Activated CD4-positive, alpha-beta T cell treated with anti-CD3 and anti-CD28 coated beads, Interleukin-2, amount 10 ng/mL, durations not matched to agents 24 days and 14 days (primary cell): ENCODE data around the gene POR. TPM values are rescaled to one million over a fixed set of nuclear protein-coding genes. Genes with fewer than 3 reads are reported as not detected.
"Not testable (repeated sequence)": the region's sequence is repeated elsewhere in the genome, so short reads cannot be mapped to it uniquely, and the experiment has no call there.

ENCODE experiments used
- DNase-seq: peaks from one replicate; pipeline ENCODE4 v3.0.0; 2022
- H3K27ac Mint-ChIP-seq: one replicate; pipeline ENCODE4 v1.8.0; 2022; ENCODE audit warnings: mild to moderate bottlenecking, mixed read lengths
- H3K27me3 Mint-ChIP-seq: one replicate; pipeline ENCODE4 v1.8.0; 2022; ENCODE audit warnings: mixed read lengths
- H3K36me3 Mint-ChIP-seq: one replicate; pipeline ENCODE4 v1.8.0; 2022; ENCODE audit warnings: low read depth, mild to moderate bottlenecking, mixed read lengths
- H3K4me1 Mint-ChIP-seq: one replicate; pipeline ENCODE4 v1.8.0; 2021; ENCODE audit warnings: mixed read lengths
- H3K4me3 Mint-ChIP-seq: one replicate; pipeline ENCODE4 v1.8.0; 2022; ENCODE audit warnings: mild to moderate bottlenecking, moderate library complexity, mixed read lengths
- H3K9me3 Mint-ChIP-seq: one replicate; pipeline ENCODE4 v1.8.0; 2021; ENCODE audit warnings: mixed read lengths
- intact Hi-C: fragments of 100-400 bp; cut with micrococcal nuclease; formaldehyde crosslinking; loops from one replicate; pipeline ENCODE4 v1.15.1; 2023
- total RNA-seq: library from RNA; stranded (reverse); gene quantifications from 2 replicates; pipeline ENCODE4 v1.2.3, GENCODE V29; 2022

Gene POR
- total RNA-seq, 1 donor from 2014 or later: 69.4 TPM

GRCh38 chr7:75995996-75996395 lies 81.0 kb downstream of the POR start:
- peaks cover 24% of the 10 kb centered on the region for H3K36me3 Mint-ChIP-seq
- intact Hi-C loops: loop anchor here (2.0 kb wide), 1 partner anchor 53 kb away; the partner anchor contains the start of gene MDH2
- H3K9me3 Mint-ChIP-seq: no peaks in the 10 kb centered on the region
- no peak for DNase-seq
- peaks cover 26% of the 10 kb centered on the region for H3K4me1 Mint-ChIP-seq
- no peak overlapping the region for H3K27ac Mint-ChIP-seq
- H3K27me3 Mint-ChIP-seq: no peaks in the 10 kb centered on the region
- H3K4me3 Mint-ChIP-seq: peak overlapping the region; percentile 12

GRCh38 chr7:75996476-75996875 lies 81.5 kb downstream of the POR start:
- no peak overlapping the region for H3K4me3 Mint-ChIP-seq
- no peaks in the 10 kb centered on the region for H3K9me3 Mint-ChIP-seq

GRCh38 chr7:75998038-75998437 lies 83.1 kb downstream of the POR start:
- peaks cover 32% of the 10 kb centered on the region for H3K36me3 Mint-ChIP-seq
- no peak overlapping the region for H3K27ac Mint-ChIP-seq
- intact Hi-C loops: no loop called here
- H3K4me1 Mint-ChIP-seq: peaks cover 22% of the 10 kb centered on the region
- H3K4me3 Mint-ChIP-seq: no peak overlapping the region
- no peak for DNase-seq
- no peaks in the 10 kb centered on the region for H3K27me3 Mint-ChIP-seq
- no peaks in the 10 kb centered on the region for H3K9me3 Mint-ChIP-seq

More at GRCh38 chr7:75996476-75996875, 81.5 kb downstream of the POR start:
- no peak for DNase-seq
- no peaks in the 10 kb centered on the region for H3K27me3 Mint-ChIP-seq
- peaks cover 25% of the 10 kb centered on the region for H3K36me3 Mint-ChIP-seq
- H3K27ac Mint-ChIP-seq: no peak overlapping the region
- H3K4me1 Mint-ChIP-seq: peaks cover 24% of the 10 kb centered on the region
- intact Hi-C loops: no loop called here

GRCh38 chr7:76000566-76000965 lies 85.6 kb downstream of the POR start:
- Mint-ChIP-seq H3K9me3 (no peaks in the 10 kb centered on the region), H3K4me3 (no peak overlapping the region), H3K4me1 (peaks cover 17% of the 10 kb centered on the region), H3K27me3 (no peaks in the 10 kb centered on the region), H3K36me3 (peaks cover 45% of the 10 kb centered on the region), H3K27ac (no peak overlapping the region)
- intact Hi-C loops: no loop called here
- no peak for DNase-seq

GRCh38 chr7:76002139-76002538 lies 87.2 kb downstream of the POR start:
- no peak for DNase-seq
- Mint-ChIP-seq H3K9me3 (no peaks in the 10 kb centered on the region), H3K27ac (no peak overlapping the region), H3K4me3 (no peak overlapping the region), H3K4me1 (peaks cover 14% of the 10 kb centered on the region), H3K36me3 (peaks cover 39% of the 10 kb centered on the region), H3K27me3 (no peaks in the 10 kb centered on the region)
- intact Hi-C loops: no loop called here

GRCh38 chr7:76002822-76003221 lies 87.9 kb downstream of the POR start:
- Mint-ChIP-seq H3K9me3 (no peaks in the 10 kb centered on the region), H3K36me3 (peaks cover 35% of the 10 kb centered on the region), H3K4me3 (no peak overlapping the region), H3K27ac (no peak overlapping the region), H3K4me1 (peaks cover 11% of the 10 kb centered on the region), H3K27me3 (no peaks in the 10 kb centered on the region)
- intact Hi-C loops: no loop called here
- DNase-seq: no peak

- Mint-ChIP-seq H3K36me3 (peaks cover 37% of the 10 kb centered on the region), H3K9me3 (no peaks in the 10 kb centered on the region), H3K4me1 (peaks cover 14% of the 10 kb centered on the region), H3K27me3 (no peaks in the 10 kb centered on the region), H3K27ac (no peak overlapping the region), H3K4me3 (no peak overlapping the region)
- intact Hi-C loops: no loop called here
- no peak for DNase-seq
Measured at GRCh38 chr7:76003351-76003750, 88.4 kb downstream of the POR start.

- H3K27me3 Mint-ChIP-seq, intact Hi-C loops, H3K4me3 Mint-ChIP-seq, DNase-seq, H3K9me3 Mint-ChIP-seq, H3K27ac Mint-ChIP-seq: not testable (repeated sequence)
- Mint-ChIP-seq H3K4me1 (peaks cover 26% of the 10 kb centered on the region), H3K36me3 (peaks cover 33% of the 10 kb centered on the region)
Measured at GRCh38 chr7:76005004-76005403, 90.0 kb downstream of the POR start.

- Mint-ChIP-seq H3K36me3 (peaks cover 42% of the 10 kb centered on the region), H3K4me1 (peaks cover 40% of the 10 kb centered on the region), H3K27ac (peak overlapping the region; percentile 87), H3K9me3 (no peaks in the 10 kb centered on the region), H3K4me3 (peak overlapping the region; percentile 62), H3K27me3 (no peaks in the 10 kb centered on the region)
- DNase-seq: peak; percentile 76
- intact Hi-C loops: loop anchor here (2.0 kb wide), 3 partner anchors 39 to 137 kb away; partner anchors contain the start of genes POR and STYXL1
Measured at GRCh38 chr7:76008156-76008687, 93.3 kb downstream of the POR start.

- H3K36me3 Mint-ChIP-seq: peaks cover 46% of the 10 kb centered on the region
- DNase-seq: no peak
- H3K9me3 Mint-ChIP-seq: no peaks in the 10 kb centered on the region
- intact Hi-C loops: loop anchor here (1.0 to 2.0 kb wide), 7 partner anchors 16 to 234 kb away; partner anchors contain the start of genes POR, RHBDD2, STYXL1 and TMEM120A
- H3K4me1 Mint-ChIP-seq: peaks cover 40% of the 10 kb centered on the region
- peak overlapping the region; percentile 62 for H3K4me3 Mint-ChIP-seq
- no peaks in the 10 kb centered on the region for H3K27me3 Mint-ChIP-seq
- peak overlapping the region; percentile 87 for H3K27ac Mint-ChIP-seq
Measured at GRCh38 chr7:76009672-76010600, 95.0 kb downstream of the POR start.

GRCh38 chr7:76011442-76011861 lies 96.5 kb downstream of the POR start:
- Mint-ChIP-seq H3K36me3 (peaks cover 43% of the 10 kb centered on the region), H3K4me1 (peaks cover 35% of the 10 kb centered on the region), H3K9me3 (no peaks in the 10 kb centered on the region), H3K27me3 (no peaks in the 10 kb centered on the region), H3K4me3 (no peak overlapping the region), H3K27ac (no peak overlapping the region)
- intact Hi-C loops: no loop called here
- no peak for DNase-seq

GRCh38 chr7:76016191-76016947 lies 101.4 kb downstream of the POR start:
- no peak for DNase-seq
- intact Hi-C loops: no loop called here
- H3K4me3 Mint-ChIP-seq: no peak overlapping the region
- H3K36me3 Mint-ChIP-seq: peaks cover 53% of the 10 kb centered on the region
- no peaks in the 10 kb centered on the region for H3K27me3 Mint-ChIP-seq
- peaks cover 13% of the 10 kb centered on the region for H3K4me1 Mint-ChIP-seq
- H3K9me3 Mint-ChIP-seq: no peaks in the 10 kb centered on the region
- no peak overlapping the region for H3K27ac Mint-ChIP-seq

GRCh38 chr7:76018520-76018919 lies 103.6 kb downstream of the POR start:
- H3K9me3 Mint-ChIP-seq, DNase-seq, H3K27ac Mint-ChIP-seq, H3K4me3 Mint-ChIP-seq, intact Hi-C loops, H3K27me3 Mint-ChIP-seq: not testable (repeated sequence)
- H3K4me1 Mint-ChIP-seq: peaks cover 13% of the 10 kb centered on the region
- peaks cover 46% of the 10 kb centered on the region for H3K36me3 Mint-ChIP-seq
